Right lobe of liver (tissue), 6 donors: Measurements from ENCODE around the gene ELMO1. TPM values are rescaled to one million over a fixed set of nuclear protein-coding genes. Genes with fewer than 3 reads are reported as not detected.
A peak's percentile ranks its signal among the peaks of the same experiment; 100 is the strongest.

Experiments used
- ATAC-seq, 4 donors: fragments of 200-7000 bp; cut with Tn5 transposase; one replicate each; pipeline ENCODE4 v1.9.1; 2020; ENCODE audit warnings: mild to moderate bottlenecking in 4 of 4, moderate library complexity in 4 of 4
- DNase-seq, 3 donors: peaks; one replicate each; pipeline ENCODE4 v3.0.0-alpha.2; 2020
- H3K27ac ChIP-seq, 3 donors: fragments of 200-600 bp; one replicate each; pipeline ENCODE4 v1.8.0; 2022
- H3K27me3 ChIP-seq, 2 donors: fragments of 200-600 bp; one replicate each; pipeline ENCODE4 v1.8.0; 2022
- H3K36me3 ChIP-seq, 4 donors: fragments of 200-600 bp; sonication (generic) in 1 of 4; one replicate each; pipeline versions ENCODE4 v1.5.1 to v1.8.0; 2017 to 2022; ENCODE audit warnings: control low read depth in 1 of 4
- H3K4me1 ChIP-seq, 4 donors: fragments of 200-600 bp; sonication (generic) in 1 of 4; one replicate each; pipeline versions ENCODE4 v1.5.1 to v1.8.0; 2017 to 2022; ENCODE audit warnings: control low read depth in 1 of 4
- H3K4me3 ChIP-seq, 3 donors: fragments of 200-600 bp; one replicate each; pipeline ENCODE4 v1.8.0; 2022
- H3K9me3 ChIP-seq, 4 donors: fragments of 200-600 bp; sonication (generic) in 1 of 4; one replicate each; pipeline versions ENCODE4 v1.5.1 to v1.8.0; 2017 to 2022; ENCODE audit warnings: control low read depth in 1 of 4
- CTCF ChIP-seq, 4 donors: fragments of 200-600 bp in 3 of 4; fragments of 450-650 bp in 1 of 4; IDR thresholded peaks; one replicate each; pipeline versions ENCODE4 v1.5.1 to v1.8.0; 2016 to 2022; ENCODE audit warnings: antibody characterized with exemption in 4 of 4, mild to moderate bottlenecking in 2 of 4
- POLR2A ChIP-seq: fragments of 450-650 bp; IDR thresholded peaks from one replicate; pipeline ENCODE4 v1.6.1; 2017; ENCODE audit warnings: antibody characterized with exemption, mild to moderate bottlenecking
- WGBS: methylation state at CpG from one replicate; pipeline ENCODE4 v1.1.6; 2018; ENCODE audit warnings: low coverage, low lambda C conversion rate; ENCODE audit not compliant: insufficient coverage; ENCODE audit errors: missing lambda C conversion rate; 5-methylcytosine and 5-hydroxymethylcytosine counted together
- intact Hi-C, 2 donors: fragments of 100-400 bp; cut with DNase I; formaldehyde crosslinking; loops; one replicate each; pipeline versions ENCODE4 v1.11.2 to v1.14.1; 2022
- total RNA-seq, 6 experiments: library from RNA; depleted of rRNA in 2 of 6; stranded (reverse); fragments of >200 nt in 2 of 6; fragmentation: NEBNext Ultra II Directional in 3 of 6; extraction: Animal tissue kit (Norgen Biotek cat#: 25700) in 3 of 6; gene quantifications; one replicate each; pipeline versions ENCODE4 v1.1.0 to v1.2.4, GENCODE V29; 2016 to 2023
- donor health status: DM: no; HTN: yes; CAD: no.
- donor health status: DM: no; HTN: no; CAD: no.
- donor health status: DM: no; HTN: no; CAD: no.
- donor health status: DM: no; HTN: yes; CAD: no.
- donor health status: DM: no; HTN: yes; CAD: no.

Gene ELMO1
- total RNA-seq, 6 experiments from 2014 or later: 18.4 to 55.4 (median 25.1) TPM

GRCh38 chr7:36972140-36972518 is 476.5 kb downstream of the ELMO1 start:
- no peaks in the 10 kb centered on the region for H3K9me3 ChIP-seq
- TF ChIP-seq CTCF (IDR thresholded peaks at IDR 0.05) (no peak), POLR2A (no peak)
- intact Hi-C loops: loop anchor here in 1 of 2 donors (10.0 kb wide), 1 partner anchor 213 kb away; no protein-coding TSS in a partner anchor
- peak overlapping the region in 1 of 3 donors; percentile 2 for H3K4me3 ChIP-seq
- 7% methylated on average over 5 of the region's 5 CpGs for WGBS
- peaks cover 0 to 38% (median 15%) of the 10 kb centered on the region in 4 donors for H3K4me1 ChIP-seq
- H3K27ac ChIP-seq: peak overlapping the region; percentile 49 to 92 (median 71)
- peak; percentile 74 to 85 (median 77) for ATAC-seq
- no peaks in the 10 kb centered on the region for H3K36me3 ChIP-seq
- no peaks in the 10 kb centered on the region for H3K27me3 ChIP-seq
- peak in 1 of 3 donors; percentile 75 for DNase-seq

GRCh38 chr7:36971515-36972139 is 477.0 kb downstream of the ELMO1 start:
- Histone ChIP-seq H3K27me3 (no peaks in the 10 kb centered on the region), H3K36me3 (no peaks in the 10 kb centered on the region), H3K4me3 (peak overlapping the region in 2 of 3 donors; percentile 2 to 11), H3K4me1 (peaks cover 0 to 39% (median 16%) of the 10 kb centered on the region in 4 donors), H3K9me3 (no peaks in the 10 kb centered on the region), H3K27ac (peak overlapping the region; percentile 49 to 92 (median 71))
- intact Hi-C loops: loop anchor here in 1 of 2 donors (10.0 kb wide), 1 partner anchor 213 kb away; no protein-coding TSS in a partner anchor
- WGBS: 24% methylated on average over 9 of the region's 9 CpGs
- DNase-seq (peak in 1 of 3 donors; percentile 66), ATAC-seq (peak; percentile 79 to 86 (median 83))
- TF ChIP-seq POLR2A: no peak
- TF ChIP-seq CTCF (IDR thresholded peaks at IDR 0.05): no peak

- H3K9me3 ChIP-seq: no peaks in the 10 kb centered on the region
- H3K27ac ChIP-seq: peak overlapping the region; percentile 44 to 92 (median 71)
- intact Hi-C loops: loop anchor here in 1 of 2 donors (10.0 kb wide), 1 partner anchor 214 kb away; no protein-coding TSS in a partner anchor
- no peaks in the 10 kb centered on the region for H3K27me3 ChIP-seq
- WGBS: 71% methylated on average over 4 of the region's 5 CpGs
- TF ChIP-seq POLR2A (no peak), CTCF (IDR thresholded peaks at IDR 0.05) (no peak)
- no peak overlapping the region for H3K4me3 ChIP-seq
- H3K36me3 ChIP-seq: no peaks in the 10 kb centered on the region
- DNase-seq: no peak
- no peak for ATAC-seq
- peaks cover 0 to 47% (median 16%) of the 10 kb centered on the region in 4 donors for H3K4me1 ChIP-seq
These were observed 477.8 kb downstream of the ELMO1 start for GRCh38 chr7:36970551-36971514.

GRCh38 chr7:36969376-36969775 is 479.3 kb downstream of the ELMO1 start:
- intact Hi-C loops: no loop called here
- no peak overlapping the region for H3K27ac ChIP-seq
- ATAC-seq: no peak
- TF ChIP-seq CTCF (IDR thresholded peaks at IDR 0.05): no peak
- no peak for TF ChIP-seq POLR2A
- H3K9me3 ChIP-seq: no peaks in the 10 kb centered on the region
- H3K27me3 ChIP-seq: no peaks in the 10 kb centered on the region
- no peak for DNase-seq
- no peak overlapping the region for H3K4me3 ChIP-seq
- peaks cover 0 to 50% (median 16%) of the 10 kb centered on the region in 4 donors for H3K4me1 ChIP-seq
- no peaks in the 10 kb centered on the region for H3K36me3 ChIP-seq
